ENCODE data around the gene PPP3CA.

Gene PPP3CA

DNA sequence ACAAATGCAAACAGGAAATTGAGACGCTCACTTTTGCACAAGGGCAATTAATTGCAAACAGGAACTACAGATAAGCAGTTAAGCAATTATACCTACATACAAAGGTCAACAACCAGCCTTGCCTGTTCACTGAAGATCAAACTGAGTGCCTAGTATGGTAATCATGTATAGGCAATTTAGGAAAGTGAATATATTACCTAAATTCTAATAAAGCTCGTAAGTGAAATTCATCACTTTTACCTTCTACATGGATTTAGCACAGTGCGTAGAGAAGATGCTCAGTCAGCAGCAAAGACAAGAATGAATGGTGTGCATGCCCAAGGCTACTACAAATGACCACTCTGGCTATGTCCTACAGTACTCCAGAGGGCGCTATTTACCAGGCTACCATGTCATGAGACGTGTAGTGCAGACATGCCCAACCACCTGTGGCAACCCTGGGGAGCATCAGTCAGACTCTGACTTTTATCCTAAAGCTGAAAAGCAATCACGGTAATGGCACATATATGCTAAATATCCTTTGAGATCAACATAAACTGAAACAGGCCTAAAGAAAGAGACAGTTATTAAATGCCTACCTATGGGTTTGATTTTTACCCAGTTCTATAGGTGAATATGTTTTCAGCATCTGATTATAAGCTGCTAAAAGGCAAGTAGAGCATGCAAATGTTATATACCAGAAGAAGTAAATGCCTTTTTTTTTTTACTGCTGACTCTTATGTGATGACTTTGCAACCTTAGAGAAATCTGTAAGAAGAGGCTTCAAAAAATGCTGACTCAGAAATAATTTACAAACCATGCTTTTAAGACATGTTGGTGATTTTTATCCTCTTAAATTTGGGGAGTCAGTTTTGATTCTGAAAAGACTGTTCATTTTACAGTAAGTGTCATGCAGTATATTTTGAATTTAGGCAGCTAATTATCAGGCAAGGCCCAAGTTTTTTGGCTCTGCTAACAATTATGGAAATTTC lies 178.0 kb downstream of the PPP3CA start:
- POLR2A ChIA-PET: no interaction called here
- peak; percentile 65 for DNase-seq (ENCODE audit: extremely low spot score)
- no peak for TF ChIP-seq LEF1 (IDR thresholded peaks at IDR 0.05; ENCODE audit: borderline replicate concordance)
- TF ChIP-seq HDGF (IDR thresholded peaks at IDR 0.05; ENCODE audit: borderline replicate concordance): no peak
- TF ChIP-seq NFRKB (IDR thresholded peaks at IDR 0.05): no peak
- TF ChIP-seq, protein P1, sequence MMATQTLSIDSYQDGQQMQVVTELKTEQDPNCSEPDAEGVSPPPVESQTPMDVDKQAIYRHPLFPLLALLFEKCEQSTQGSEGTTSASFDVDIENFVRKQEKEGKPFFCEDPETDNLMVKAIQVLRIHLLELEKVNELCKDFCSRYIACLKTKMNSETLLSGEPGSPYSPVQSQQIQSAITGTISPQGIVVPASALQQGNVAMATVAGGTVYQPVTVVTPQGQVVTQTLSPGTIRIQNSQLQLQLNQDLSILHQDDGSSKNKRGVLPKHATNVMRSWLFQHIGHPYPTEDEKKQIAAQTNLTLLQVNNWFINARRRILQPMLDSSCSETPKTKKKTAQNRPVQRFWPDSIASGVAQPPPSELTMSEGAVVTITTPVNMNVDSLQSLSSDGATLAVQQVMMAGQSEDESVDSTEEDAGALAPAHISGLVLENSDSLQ (IDR thresholded peaks at IDR 0.05): no peak
- TF ChIP-seq BHLHE40 (IDR thresholded peaks at IDR 0.05; ENCODE audit: borderline replicate concordance): no peak
- no peak for TF ChIP-seq FOXM1 (IDR thresholded peaks at IDR 0.05; ENCODE audit: borderline replicate concordance)
- no peak for TF ChIP-seq SUZ12 (IDR thresholded peaks at IDR 0.05)
- no peak for TF ChIP-seq L3MBTL2 (conservative IDR thresholded peaks at IDR 0.05)
- no peak for TF ChIP-seq TARDBP (IDR thresholded peaks at IDR 0.05)
- no peak for TF ChIP-seq ELF4 (IDR thresholded peaks at IDR 0.05)
- CTCF ChIA-PET: interaction anchor here (0.6 to 0.9 kb wide), 4 partner anchors 9 to 1070 kb away, joined by 3 to 5 read pairs (median 3); no protein-coding TSS in a partner anchor

DNA sequence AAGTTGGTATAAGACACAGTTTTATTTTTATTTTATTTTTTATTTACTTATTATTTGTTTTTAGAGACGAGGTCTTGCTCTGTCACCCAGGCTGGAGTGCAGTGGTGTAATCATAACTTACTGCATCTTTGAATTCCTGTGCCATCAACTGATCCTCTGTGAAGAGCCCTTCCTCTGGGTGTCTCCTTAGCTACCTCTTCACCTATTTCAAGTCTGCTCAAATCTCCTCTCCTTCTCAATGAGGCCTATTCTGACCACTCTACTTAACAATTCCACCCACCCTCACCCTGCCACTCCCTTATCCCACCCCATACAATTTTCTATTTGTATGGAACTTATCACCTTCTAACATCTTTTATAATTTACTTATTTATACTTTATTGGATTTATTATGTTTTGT lies 183.4 kb downstream of the PPP3CA start:
- TF ChIP-seq HDGF (IDR thresholded peaks at IDR 0.05; ENCODE audit: borderline replicate concordance): no peak
- TF ChIP-seq LEF1 (IDR thresholded peaks at IDR 0.05; ENCODE audit: borderline replicate concordance): no peak
- no peak for TF ChIP-seq L3MBTL2 (conservative IDR thresholded peaks at IDR 0.05)
- no peak for TF ChIP-seq FOXM1 (IDR thresholded peaks at IDR 0.05; ENCODE audit: borderline replicate concordance)
- POLR2A ChIA-PET: no interaction called here
- DNase-seq (ENCODE audit: extremely low spot score): no peak
- CTCF ChIA-PET: no interaction called here

DNA sequence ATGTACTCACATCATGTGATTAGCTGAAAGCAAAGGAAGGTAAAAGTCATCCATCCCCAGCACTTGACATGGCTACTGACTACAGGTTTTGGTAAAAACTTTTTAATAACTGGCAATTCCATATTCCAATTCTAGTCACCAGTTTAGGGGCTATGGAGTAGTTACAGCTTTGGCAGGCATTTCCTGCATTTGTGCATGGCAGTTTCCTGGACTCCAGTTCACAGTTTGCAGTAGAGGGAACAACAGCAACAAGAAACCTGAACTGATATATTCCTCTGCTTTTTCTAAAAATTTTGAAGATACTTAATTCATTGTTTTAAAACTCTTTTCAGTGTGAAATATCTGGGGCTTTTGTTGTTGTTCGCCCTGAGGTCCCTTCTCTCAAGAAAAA lies 184.3 kb downstream of the PPP3CA start:
- CTCF ChIA-PET: no interaction called here

DNA sequence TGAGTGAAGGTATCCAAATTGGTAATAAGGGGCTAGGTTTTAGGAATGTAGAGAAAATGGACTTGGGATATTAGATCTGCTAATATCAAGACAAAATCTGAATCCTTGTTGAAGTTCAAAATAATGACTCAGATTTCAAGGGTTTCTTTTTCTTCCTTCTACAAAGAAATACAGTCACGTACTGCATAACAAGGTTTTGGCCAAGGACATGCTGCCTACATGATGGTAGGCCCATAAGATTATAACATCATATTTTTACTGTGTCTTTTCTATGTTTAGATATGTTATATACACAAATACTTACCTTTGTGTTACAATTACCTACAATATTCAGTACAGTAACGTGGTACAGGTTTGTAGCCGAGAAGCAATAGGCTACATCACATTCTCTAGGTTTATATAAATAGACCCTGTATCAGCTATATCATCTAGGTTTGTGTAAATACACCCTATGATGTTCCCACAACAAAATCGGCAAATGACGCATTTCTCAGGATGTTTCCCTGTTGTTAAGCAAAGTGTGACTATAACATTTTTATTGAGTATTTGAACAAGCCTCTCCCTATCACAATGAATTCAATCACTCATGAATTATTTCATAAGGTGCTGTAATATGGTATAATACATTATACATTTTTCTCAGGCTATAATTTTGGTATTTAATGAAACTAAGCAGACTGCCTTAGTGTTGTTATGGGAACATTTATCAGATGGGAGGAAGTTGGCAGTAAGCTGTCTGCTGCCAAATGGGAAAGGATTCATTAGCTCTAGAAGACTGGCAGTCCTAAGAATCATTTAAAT lies 186.3 kb downstream of the PPP3CA start:
- DNase-seq (ENCODE audit: extremely low spot score): no peak
- no peak for TF ChIP-seq LEF1 (IDR thresholded peaks at IDR 0.05; ENCODE audit: borderline replicate concordance)
- TF ChIP-seq NFRKB (IDR thresholded peaks at IDR 0.05): no peak
- TF ChIP-seq ZNF384 (IDR thresholded peaks at IDR 0.05): no peak
- TF ChIP-seq ARNT (IDR thresholded peaks at IDR 0.05): no peak
- no peak for TF ChIP-seq SP1 (IDR thresholded peaks at IDR 0.05)
- no peak for TF ChIP-seq FOXK2 (IDR thresholded peaks at IDR 0.05)
- TF ChIP-seq FOXM1 (IDR thresholded peaks at IDR 0.05; ENCODE audit: borderline replicate concordance): no peak
- no peak for TF ChIP-seq HDGF (IDR thresholded peaks at IDR 0.05; ENCODE audit: borderline replicate concordance)
- no peak for TF ChIP-seq L3MBTL2 (conservative IDR thresholded peaks at IDR 0.05)
- TF ChIP-seq ELF4 (IDR thresholded peaks at IDR 0.05): no peak
- TF ChIP-seq, protein P1 (IDR thresholded peaks at IDR 0.05): no peak
- no peak for TF ChIP-seq CTBP1 (IDR thresholded peaks at IDR 0.05; ENCODE audit: borderline replicate concordance)
- TF ChIP-seq TARDBP (IDR thresholded peaks at IDR 0.05): no peak
- no peak for TF ChIP-seq SUZ12 (IDR thresholded peaks at IDR 0.05)
- ChIA-PET POLR2A (no interaction called here), CTCF (interaction anchor here (1.0 kb wide), 1 partner anchor 8 kb away, joined by 3 read pairs; no protein-coding TSS in a partner anchor)

More for the DNA sequence above, 184.3 kb downstream of the PPP3CA start:
- POLR2A ChIA-PET: no interaction called here
- TF ChIP-seq FOXM1 (IDR thresholded peaks at IDR 0.05; ENCODE audit: borderline replicate concordance): no peak
- no peak for TF ChIP-seq SP1 (IDR thresholded peaks at IDR 0.05)
- TF ChIP-seq FOXA1 (IDR thresholded peaks at IDR 0.05): no peak
- TF ChIP-seq HDGF (IDR thresholded peaks at IDR 0.05; ENCODE audit: borderline replicate concordance): no peak
- no peak for TF ChIP-seq TARDBP (IDR thresholded peaks at IDR 0.05)
- TF ChIP-seq FOXK2 (IDR thresholded peaks at IDR 0.05): no peak
- no peak for TF ChIP-seq BHLHE40 (IDR thresholded peaks at IDR 0.05; ENCODE audit: borderline replicate concordance)
- no peak for TF ChIP-seq ARNT (IDR thresholded peaks at IDR 0.05)
- TF ChIP-seq L3MBTL2 (conservative IDR thresholded peaks at IDR 0.05): no peak
- no peak for TF ChIP-seq ZNF384 (IDR thresholded peaks at IDR 0.05)
- no peak for TF ChIP-seq NFRKB (IDR thresholded peaks at IDR 0.05)
- TF ChIP-seq SUZ12 (IDR thresholded peaks at IDR 0.05): no peak
- TF ChIP-seq, protein P1 (IDR thresholded peaks at IDR 0.05): no peak
- TF ChIP-seq CTBP1 (IDR thresholded peaks at IDR 0.05; ENCODE audit: borderline replicate concordance): no peak
- no peak for TF ChIP-seq LEF1 (IDR thresholded peaks at IDR 0.05; ENCODE audit: borderline replicate concordance)
- TF ChIP-seq ELF4 (IDR thresholded peaks at IDR 0.05): no peak
- DNase-seq (ENCODE audit: extremely low spot score): no peak

DNA sequence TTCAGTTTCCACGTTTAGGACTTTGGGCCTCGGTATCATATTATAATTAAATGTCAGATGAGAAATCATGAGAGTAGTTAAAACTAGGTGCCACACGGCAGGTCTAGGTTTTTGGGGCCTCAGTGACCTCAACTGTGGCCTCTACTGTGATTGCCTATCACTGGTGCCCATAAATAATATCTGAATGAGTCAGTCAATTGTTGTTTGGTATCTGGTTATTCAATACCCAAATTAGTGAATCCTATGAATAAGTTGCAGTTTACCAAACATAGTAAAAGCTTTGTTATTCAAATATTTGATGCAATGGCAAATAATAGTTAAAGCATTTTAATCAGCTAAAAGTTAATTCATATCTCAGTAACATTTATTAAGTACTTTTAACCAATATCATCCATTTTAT lies 188.8 kb downstream of the PPP3CA start:
- POLR2A ChIA-PET: no interaction called here
- CTCF ChIA-PET: no interaction called here
- DNase-seq (ENCODE audit: extremely low spot score): no peak
- TF ChIP-seq FOXK2 (IDR thresholded peaks at IDR 0.05) (no peak), CTBP1 (IDR thresholded peaks at IDR 0.05; ENCODE audit: borderline replicate concordance) (no peak), FOXA1 (IDR thresholded peaks at IDR 0.05) (no peak), SP1 (IDR thresholded peaks at IDR 0.05) (no peak), ARNT (IDR thresholded peaks at IDR 0.05) (no peak), FOXM1 (IDR thresholded peaks at IDR 0.05; ENCODE audit: borderline replicate concordance) (no peak), L3MBTL2 (conservative IDR thresholded peaks at IDR 0.05) (no peak), ELF4 (IDR thresholded peaks at IDR 0.05) (no peak), LEF1 (IDR thresholded peaks at IDR 0.05; ENCODE audit: borderline replicate concordance) (no peak), TARDBP (IDR thresholded peaks at IDR 0.05) (no peak)
- TF ChIP-seq, protein P1 (IDR thresholded peaks at IDR 0.05): no peak

Data from HEK293T (cell line).